IMR-90 (cell line): ENCODE data around the gene AMPD1. TPM values are rescaled to one million over a fixed set of nuclear protein-coding genes. Genes with fewer than 3 reads are reported as not detected.

ENCODE experiments used
- ATAC-seq: fragments of 200-7000 bp; cut with Tn5 transposase; 2 replicates; pipeline ENCODE4 v1.9.1; 2020; ENCODE audit warnings: low read depth, mild to moderate bottlenecking, moderate library complexity
- BruUV-seq: library from RNA; stranded (reverse); fragments of 400-500 nt; replicated peaks from 2 replicates; lab custom pipeline; 2021; lab: Mats Ljungman, UMichigan
- CTCF ChIA-PET: fragments of 300-600 bp; formaldehyde crosslinking; extraction: SDS; loops from one replicate; lab custom pipeline; 2021; ENCODE audit warnings: antibody characterized with exemption; lab: Yijun Ruan, JAX
- POLR2A ChIA-PET: fragments of 300-600 bp; sonication (Branson Sonifier 250); formaldehyde crosslinking; loops from one replicate; lab custom pipeline; 2022; ENCODE audit warnings: antibody characterized with exemption; ENCODE audit not compliant: unreplicated experiment; lab: Charles Lee
- DNase-seq: peaks from one replicate; pipeline ENCODE4 v3.0.0; 2013
- H2AFZ ChIP-seq: replicated peaks from 2 replicates; pipeline ENCODE3; 2013; ENCODE audit warnings: low read length, mild to moderate bottlenecking; ENCODE audit not compliant: poor library complexity
- H2AK5ac ChIP-seq: 2 replicates; pipeline ENCODE4 v1.6.1; 2013; ENCODE audit warnings: low read depth, low read length, inconsistent platforms
- H2AK9ac ChIP-seq: replicated peaks from 2 replicates; pipeline ENCODE3; 2013; ENCODE audit warnings: mild to moderate bottlenecking, low read depth, low read length, moderate library complexity; ENCODE audit not compliant: poor library complexity
- H2BK120ac ChIP-seq: 2 replicates; pipeline ENCODE4 v1.6.1; 2013; ENCODE audit warnings: low read depth, low read length, inconsistent platforms
- H2BK15ac ChIP-seq: 3 replicates; pipeline ENCODE4 v1.6.1; 2013; ENCODE audit warnings: low read depth, low read length, inconsistent platforms
- H2BK20ac ChIP-seq: 2 replicates; pipeline ENCODE4 v1.6.1; 2013; ENCODE audit warnings: low read depth, mild to moderate bottlenecking, inconsistent platforms, low read length, moderate library complexity
- H2BK5ac ChIP-seq: 2 replicates; pipeline ENCODE4 v1.6.1; 2013; ENCODE audit warnings: mild to moderate bottlenecking, low read depth, low read length, inconsistent platforms; ENCODE audit not compliant: poor library complexity, severe bottlenecking
- H3K14ac ChIP-seq: replicated peaks from 2 replicates; pipeline ENCODE4 v1.6.1; 2013; ENCODE audit warnings: low read depth, low read length, inconsistent platforms
- H3K18ac ChIP-seq: 2 replicates; pipeline ENCODE4 v1.6.1; 2013; ENCODE audit warnings: low read depth, low read length, control low read depth
- H3K23ac ChIP-seq: 2 replicates; pipeline ENCODE4 v1.6.1; 2013; ENCODE audit warnings: low read depth, low read length, inconsistent platforms
- H3K27ac ChIP-seq: 2 replicates; pipeline ENCODE4 v1.5.1; 2013; ENCODE audit warnings: mild to moderate bottlenecking, control low read depth, low read length; ENCODE audit not compliant: insufficient read depth
- H3K27me3 ChIP-seq: 2 replicates; pipeline ENCODE4 v1.6.1; 2013; ENCODE audit warnings: low read length; ENCODE audit not compliant: control insufficient read depth, insufficient read depth
- H3K36me3 ChIP-seq: 2 replicates; pipeline ENCODE4 v1.6.1; 2013; ENCODE audit warnings: low read length, mixed read lengths; ENCODE audit not compliant: control insufficient read depth, insufficient read depth
- H3K4ac ChIP-seq: 2 replicates; pipeline ENCODE4 v1.6.1; 2013; ENCODE audit warnings: low read depth, low read length, inconsistent platforms
- H3K4me1 ChIP-seq: 2 replicates; pipeline ENCODE4 v1.6.1; 2013; ENCODE audit warnings: low read length, mixed read lengths; ENCODE audit not compliant: control insufficient read depth, insufficient read depth
- H3K4me2 ChIP-seq: 2 replicates; pipeline ENCODE4 v1.6.1; 2013; ENCODE audit warnings: low read depth, mild to moderate bottlenecking, control low read depth, low read length, moderate library complexity
- H3K4me3 ChIP-seq: 2 replicates; pipeline ENCODE4 v1.5.1; 2013; ENCODE audit warnings: low read depth, mild to moderate bottlenecking, control low read depth, low read length, moderate library complexity; ENCODE audit not compliant: insufficient read depth
- H3K56ac ChIP-seq: 2 replicates; pipeline ENCODE4 v1.6.1; 2013; ENCODE audit warnings: low read length, inconsistent platforms; ENCODE audit not compliant: insufficient read depth; ENCODE audit errors: extremely low read depth
- H3K79me1 ChIP-seq, 2 experiments: 2 replicates each; pipeline ENCODE4 v1.6.1; 2013; ENCODE audit warnings: low read length in 2 of 2, inconsistent platforms in 1 of 2, low read depth in 1 of 2
- H3K9ac ChIP-seq: 2 replicates; pipeline ENCODE4 v1.6.1; 2013; ENCODE audit warnings: low read depth, low read length, control low read depth
- H3K9me1 ChIP-seq: 2 replicates; pipeline ENCODE4 v1.6.1; 2013; ENCODE audit warnings: low read length, inconsistent platforms; ENCODE audit not compliant: insufficient read depth
- H3K9me3 ChIP-seq: 2 replicates; pipeline ENCODE4 v1.6.1; 2013; ENCODE audit warnings: low read length; ENCODE audit not compliant: control insufficient read depth, insufficient read depth
- H4K20me1 ChIP-seq: 2 replicates; pipeline ENCODE4 v1.6.1; 2013; ENCODE audit warnings: low read length, inconsistent platforms; ENCODE audit not compliant: insufficient read depth
- H4K5ac ChIP-seq: 2 replicates; pipeline ENCODE4 v1.6.1; 2013; ENCODE audit warnings: mild to moderate bottlenecking, low read depth, low read length, control low read depth
- H4K8ac ChIP-seq, 2 experiments: 2 replicates each; pipeline ENCODE4 v1.6.1; 2013; ENCODE audit warnings: low read depth in 2 of 2, low read length in 2 of 2, control low read depth in 1 of 2, inconsistent platforms in 1 of 2
- H4K91ac ChIP-seq: 2 replicates; pipeline ENCODE4 v1.6.1; 2013; ENCODE audit warnings: low read depth, low read length, inconsistent platforms; ENCODE audit not compliant: insufficient read depth
- BHLHE40 ChIP-seq: fragments of 150-350 bp; IDR thresholded peaks from 2 replicates; pipeline ENCODE4 v1.6.1; 2016; ENCODE audit warnings: mild to moderate bottlenecking, low read depth, low read length
- CEBPB ChIP-seq: IDR thresholded peaks from 2 replicates; pipeline ENCODE4 v1.6.1; 2012; ENCODE audit warnings: low read depth, low read length, improper control_type of control experiment
- FOS ChIP-seq: fragments of 150-350 bp; IDR thresholded peaks from 2 replicates; pipeline ENCODE4 v1.6.1; 2016; ENCODE audit warnings: low read depth, low read length
- MXI1 ChIP-seq: IDR thresholded peaks from 2 replicates; pipeline ENCODE4 v1.6.1; 2012; ENCODE audit warnings: low read depth, mild to moderate bottlenecking, low read length, moderate library complexity, borderline replicate concordance
- NFE2L2 ChIP-seq: fragments of 150-350 bp; IDR thresholded peaks from 2 replicates; pipeline ENCODE4 v1.6.1; 2016; ENCODE audit warnings: low read depth, mild to moderate bottlenecking, low read length
- POLR2A ChIP-seq: IDR thresholded peaks from 2 replicates; pipeline ENCODE4 v1.6.1; 2012; ENCODE audit warnings: mild to moderate bottlenecking, low read depth, low read length
- RAD21 ChIP-seq: IDR thresholded peaks from 2 replicates; pipeline ENCODE4 v1.6.1; 2012; ENCODE audit warnings: low read length, improper control_type of control experiment
- RCOR1 ChIP-seq: IDR thresholded peaks from 2 replicates; pipeline ENCODE4 v1.6.1; 2012; ENCODE audit warnings: mild to moderate bottlenecking, low read length, improper control_type of control experiment; ENCODE audit not compliant: insufficient replicate concordance
- RFX5 ChIP-seq: IDR thresholded peaks from 2 replicates; pipeline ENCODE4 v1.8.0; 2012; ENCODE audit warnings: low read depth, mild to moderate bottlenecking, low read length, moderate library complexity
- SMC3 ChIP-seq: fragments of 150-350 bp; IDR thresholded peaks from 2 replicates; pipeline ENCODE4 v1.6.1; 2016; ENCODE audit warnings: low read depth, mild to moderate bottlenecking, antibody characterized with exemption, low read length, moderate library complexity
- WGBS, 2 experiments: methylation state at CpG; one replicate each; pipeline versions ENCODE4 v1.1.5 to v1.1.7; 2013; ENCODE audit warnings: missing lambda C conversion rate in 2 of 2; ENCODE audit not compliant: insufficient read length in 1 of 2; ENCODE audit errors: extremely low coverage in 2 of 2; 5-methylcytosine and 5-hydroxymethylcytosine counted together
- dilution Hi-C: fragments of 300-500 bp; cut with HindIII; formaldehyde crosslinking; loops from one replicate; pipeline ENCODE4 v1.14.3; 2018; ENCODE audit warnings: low sequenced_read_pairs; ENCODE audit not compliant: unreplicated experiment
- in situ Hi-C: fragments of 300-500 bp; cut with MboI; formaldehyde crosslinking; loops from 3 replicates; pipeline ENCODE4 v1.14.3; 2019; ENCODE audit warnings: low sequenced_read_pairs, inconsistent platforms, mixed read lengths
- intact Hi-C: fragments of 100-400 bp; cut with micrococcal nuclease; formaldehyde crosslinking; loops from 2 replicates; pipeline ENCODE4 v1.10.0; 2022
- polyA plus RNA-seq, 3 experiments: library from polyadenylated mRNA; depleted of rRNA; stranded (reverse); fragments of >200 nt; gene quantifications; 2 replicates each; pipeline ENCODE4 v1.2.3, GENCODE V29; 2012; ENCODE audit warnings: low replicate concordance in 1 of 3
- total RNA-seq: library from RNA; depleted of rRNA; stranded (reverse); fragments of >200 nt; gene quantifications from 2 replicates; pipeline ENCODE4 v1.2.3, GENCODE V29; 2012
- TF ChIP-seq, protein P1 (sequence below): fragments of 150-350 bp; IDR thresholded peaks from 2 replicates; pipeline ENCODE4 v1.6.1; 2016; ENCODE audit warnings: low read depth, mild to moderate bottlenecking, low read length, moderate library complexity, borderline replicate concordance
- TF ChIP-seq, protein P2 (sequence below): fragments of 150-350 bp; IDR thresholded peaks from 2 replicates; pipeline ENCODE4 v1.6.1; 2017; ENCODE audit warnings: mild to moderate bottlenecking, antibody characterized with exemption, low read length, low read depth
- TF ChIP-seq, protein P3 (sequence below): conservative IDR thresholded peaks from 2 replicates; pipeline ENCODE4 v1.5.1; 2012; ENCODE audit warnings: mild to moderate bottlenecking, low read depth, low read length, improper control_type of control experiment

Gene AMPD1
- total and polyA plus RNA-seq, 2 of the 4 experiments (the other 2 are of a cell fraction): not detected

DNA sequence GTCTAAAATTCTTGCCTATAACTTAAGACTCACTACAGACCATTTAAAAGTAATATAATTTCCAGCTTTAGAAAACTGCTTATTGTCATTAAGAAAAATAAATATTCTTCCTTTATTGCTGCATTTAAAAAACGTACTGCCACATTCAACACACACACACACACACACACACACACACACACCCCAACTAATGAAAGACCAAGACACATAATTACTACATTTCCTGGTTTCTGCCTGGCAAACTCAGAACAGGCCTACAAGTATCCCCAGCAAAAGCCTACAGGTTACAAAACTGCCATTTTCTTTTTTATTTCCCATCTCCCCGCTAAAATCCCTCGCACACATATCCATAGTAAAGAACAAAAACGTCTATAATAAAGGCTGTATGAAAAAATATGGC, 27.0 kb downstream of the AMPD1 start:
- Histone ChIP-seq H4K91ac (no peak overlapping the region), H3K18ac (no peak overlapping the region), H2AK5ac (no peak overlapping the region), H3K4ac (no peak overlapping the region), H3K9me1 (0 out of 2 replicates have a peak, but pooled peaks cover 3% of the 10 kb centered on the region), H2BK5ac (no peak overlapping the region), H3K4me2 (no peak overlapping the region), H3K9ac (no peak overlapping the region), H3K27me3 (no peaks in the 10 kb centered on the region), H4K5ac (no peak overlapping the region), H3K14ac (no peak overlapping the region), H3K23ac (no peak overlapping the region), H4K8ac (no peak overlapping the region), H3K36me3 (no peaks in the 10 kb centered on the region), H3K9me3 (no peaks in the 10 kb centered on the region), H4K20me1 (no peaks in the 10 kb centered on the region), H2BK15ac (no peak overlapping the region), H3K56ac (no peak overlapping the region), H3K27ac (no peak overlapping the region), H3K4me3 (no peak overlapping the region), H2AK9ac (no peak overlapping the region), H3K79me1 (no peaks in the 10 kb centered on the region), H2AFZ (no peak overlapping the region), H2BK20ac (no peak overlapping the region), H3K4me1 (no peaks in the 10 kb centered on the region), H2BK120ac (no peak overlapping the region)
- no peak for ATAC-seq
- DNase-seq: no peak
- dilution Hi-C loops: no loop called here
- ChIA-PET POLR2A (no interaction called here), CTCF (interaction anchor here (0.6 to 1.0 kb wide), 2 partner anchors 46 to 48 kb away, joined by 3 to 4 read pairs; partner anchors contain the start of gene NRAS)
- TF ChIP-seq, protein P1, sequence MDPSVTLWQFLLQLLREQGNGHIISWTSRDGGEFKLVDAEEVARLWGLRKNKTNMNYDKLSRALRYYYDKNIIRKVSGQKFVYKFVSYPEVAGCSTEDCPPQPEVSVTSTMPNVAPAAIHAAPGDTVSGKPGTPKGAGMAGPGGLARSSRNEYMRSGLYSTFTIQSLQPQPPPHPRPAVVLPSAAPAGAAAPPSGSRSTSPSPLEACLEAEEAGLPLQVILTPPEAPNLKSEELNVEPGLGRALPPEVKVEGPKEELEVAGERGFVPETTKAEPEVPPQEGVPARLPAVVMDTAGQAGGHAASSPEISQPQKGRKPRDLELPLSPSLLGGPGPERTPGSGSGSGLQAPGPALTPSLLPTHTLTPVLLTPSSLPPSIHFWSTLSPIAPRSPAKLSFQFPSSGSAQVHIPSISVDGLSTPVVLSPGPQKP: no peak
- TF ChIP-seq NFE2L2 (no peak), BHLHE40 (no peak), MXI1 (no peak), RFX5 (no peak), RAD21 (no peak), FOS (no peak), POLR2A (no peak), SMC3 (no peak), RCOR1 (no peak), CEBPB (no peak)
- TF ChIP-seq, protein P2, sequence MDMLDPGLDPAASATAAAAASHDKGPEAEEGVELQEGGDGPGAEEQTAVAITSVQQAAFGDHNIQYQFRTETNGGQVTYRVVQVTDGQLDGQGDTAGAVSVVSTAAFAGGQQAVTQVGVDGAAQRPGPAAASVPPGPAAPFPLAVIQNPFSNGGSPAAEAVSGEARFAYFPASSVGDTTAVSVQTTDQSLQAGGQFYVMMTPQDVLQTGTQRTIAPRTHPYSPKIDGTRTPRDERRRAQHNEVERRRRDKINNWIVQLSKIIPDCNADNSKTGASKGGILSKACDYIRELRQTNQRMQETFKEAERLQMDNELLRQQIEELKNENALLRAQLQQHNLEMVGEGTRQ: no peak
- TF ChIP-seq, protein P3, sequence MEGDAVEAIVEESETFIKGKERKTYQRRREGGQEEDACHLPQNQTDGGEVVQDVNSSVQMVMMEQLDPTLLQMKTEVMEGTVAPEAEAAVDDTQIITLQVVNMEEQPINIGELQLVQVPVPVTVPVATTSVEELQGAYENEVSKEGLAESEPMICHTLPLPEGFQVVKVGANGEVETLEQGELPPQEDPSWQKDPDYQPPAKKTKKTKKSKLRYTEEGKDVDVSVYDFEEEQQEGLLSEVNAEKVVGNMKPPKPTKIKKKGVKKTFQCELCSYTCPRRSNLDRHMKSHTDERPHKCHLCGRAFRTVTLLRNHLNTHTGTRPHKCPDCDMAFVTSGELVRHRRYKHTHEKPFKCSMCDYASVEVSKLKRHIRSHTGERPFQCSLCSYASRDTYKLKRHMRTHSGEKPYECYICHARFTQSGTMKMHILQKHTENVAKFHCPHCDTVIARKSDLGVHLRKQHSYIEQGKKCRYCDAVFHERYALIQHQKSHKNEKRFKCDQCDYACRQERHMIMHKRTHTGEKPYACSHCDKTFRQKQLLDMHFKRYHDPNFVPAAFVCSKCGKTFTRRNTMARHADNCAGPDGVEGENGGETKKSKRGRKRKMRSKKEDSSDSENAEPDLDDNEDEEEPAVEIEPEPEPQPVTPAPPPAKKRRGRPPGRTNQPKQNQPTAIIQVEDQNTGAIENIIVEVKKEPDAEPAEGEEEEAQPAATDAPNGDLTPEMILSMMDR: no peak
- BruUV-seq: no TSS peak
- in situ Hi-C loops: no loop called here
- intact Hi-C loops: loop anchor here (5.0 kb wide), 1 partner anchor 51 kb away; no protein-coding TSS in a partner anchor
- 17 to 100% methylated on average over 1 to 3 of the region's 4 CpGs for WGBS, 2 experiments
